Measurements from ENCODE around the gene ZBTB46. TPM values are rescaled to one million over a fixed set of nuclear protein-coding genes. Genes with fewer than 3 reads are reported as not detected.

Gene ZBTB46
- total RNA-seq, 1 experiment from 2014 or later, result 27.1 TPM

DNA sequence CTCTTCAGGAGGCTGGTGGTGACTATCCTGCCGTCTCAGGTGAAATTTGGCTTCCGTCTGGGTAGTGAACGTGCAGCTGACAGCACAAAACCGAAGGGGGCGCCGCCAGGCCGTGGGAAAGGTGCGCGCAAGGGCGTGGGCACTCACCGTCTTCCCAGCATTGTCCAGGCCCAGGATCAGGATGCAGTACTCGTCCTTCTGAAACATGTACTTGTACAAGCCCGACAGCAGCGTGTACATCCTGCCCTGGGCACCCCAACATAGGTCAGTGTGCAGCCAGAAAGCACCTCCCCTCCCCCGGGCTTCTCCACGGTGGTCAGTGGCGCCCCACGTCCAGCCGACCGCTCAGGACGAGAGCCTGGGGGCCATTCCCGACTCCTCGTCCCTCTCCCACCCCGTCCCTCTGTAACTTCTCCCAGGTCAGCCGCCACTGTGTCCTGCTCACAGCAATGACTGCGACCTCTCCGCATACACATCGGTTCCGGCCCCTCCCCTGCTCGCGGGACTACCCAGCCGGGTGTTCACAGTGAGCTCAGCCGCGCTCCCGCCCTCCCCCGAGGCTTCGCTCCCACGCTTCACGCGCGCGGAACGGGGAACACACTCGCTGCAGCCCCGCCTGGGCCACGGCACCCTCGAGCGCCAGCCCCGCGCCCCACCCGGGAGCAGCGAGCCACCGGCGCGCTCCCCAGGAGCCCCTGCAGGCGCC, 124.1 kb downstream of the ZBTB46 start:
- Histone ChIP-seq H4K20me1 (ENCODE audit: control insufficient read depth, insufficient read depth, insufficient read length) (no peaks in the 10 kb centered on the region), H3K27me3 (ENCODE audit: insufficient read depth, low read length) (no peaks in the 10 kb centered on the region), H2BK120ac (ENCODE audit: low read depth, low read length, poor library complexity, severe bottlenecking) (no peak overlapping the region), H3K56ac (ENCODE audit: insufficient read length, low read depth, low read length) (no peak overlapping the region), H3K79me1 (ENCODE audit: insufficient read depth, low read depth, low read length, poor library complexity, severe bottlenecking) (peaks cover 4% of the 10 kb centered on the region), H3T11ph (ENCODE audit: low read length) (no peak overlapping the region), H3K4me2 (ENCODE audit: insufficient read depth, insufficient read length, low read length) (peak overlapping the region; percentile 86), H3K23me2 (ENCODE audit: insufficient read length, low read depth, low read length, poor library complexity, severe bottlenecking) (peaks cover 12% of the 10 kb centered on the region), H3K4me1 (ENCODE audit: insufficient read depth, low read length) (no peaks in the 10 kb centered on the region), H3K18ac (ENCODE audit: insufficient read length, low read depth, low read length) (no peak overlapping the region), H3K4ac (ENCODE audit: low read depth, low read length) (no peak overlapping the region), H4K8ac (replicated peaks; ENCODE audit: insufficient read length, low read depth, low read length) (no peak overlapping the region), H2BK5ac (ENCODE audit: insufficient read length, low read length) (no peak overlapping the region), H2BK12ac (ENCODE audit: insufficient read length, low read depth, low read length) (no peak overlapping the region), H2AFZ (ENCODE audit: low read length) (no peak overlapping the region), H3K23ac (ENCODE audit: insufficient read length, low read depth, low read length) (no peak overlapping the region), H4K5ac (ENCODE audit: insufficient read length, low read depth, low read length) (no peak overlapping the region), H3K79me2 (ENCODE audit: insufficient read depth, low read length) (peaks cover 11% of the 10 kb centered on the region; the same call in 1 of the 2 replicates), H3K27ac (ENCODE audit: insufficient read length, low read depth, low read length) (no peak overlapping the region), H3K9me3 (ENCODE audit: control insufficient read depth, low read depth, low read length) (no peaks in the 10 kb centered on the region), H2AK5ac (ENCODE audit: insufficient read length, low read length) (no peak overlapping the region), H2BK20ac (ENCODE audit: low read depth, low read length, poor library complexity, severe bottlenecking) (no peak overlapping the region), H3K9ac (ENCODE audit: extremely low read depth, insufficient read length, low read length) (peak overlapping the region; percentile 34), H4K91ac (ENCODE audit: insufficient read length, low read depth, low read length) (no peak overlapping the region), H2BK15ac (ENCODE audit: low read depth, low read length) (no peak overlapping the region), H3K14ac (ENCODE audit: insufficient read depth, low read length) (no peak overlapping the region; the same call in 1 of the 2 replicates)
- Mint-ChIP-seq H3K4me3 (peak overlapping the region; percentile 89 to 91), H3K27me3 (ENCODE audit: low read depth) (no peaks in the 10 kb centered on the region), H3K4me1 (peaks cover 8 to 16% of the 10 kb centered on the region in 2 experiments), H3K9me3 (no peaks in the 10 kb centered on the region), H3K36me3 (ENCODE audit: insufficient read depth in 1 of 3, low read depth in 3 of 3) (peaks cover 42 to 57% (median 56%) of the 10 kb centered on the region in 3 experiments), H3K27ac (peak overlapping the region; percentile 63 to 81 (median 64); a peak in 4 of 7 replicates)
- peak; percentile 48 for DNase-seq
- no CpG with 5 or more reads among the region's 56 CpGs for WGBS (ENCODE audit: extremely low coverage, insufficient read length, low lambda C conversion rate)
- TF ChIP-seq, protein P1, sequence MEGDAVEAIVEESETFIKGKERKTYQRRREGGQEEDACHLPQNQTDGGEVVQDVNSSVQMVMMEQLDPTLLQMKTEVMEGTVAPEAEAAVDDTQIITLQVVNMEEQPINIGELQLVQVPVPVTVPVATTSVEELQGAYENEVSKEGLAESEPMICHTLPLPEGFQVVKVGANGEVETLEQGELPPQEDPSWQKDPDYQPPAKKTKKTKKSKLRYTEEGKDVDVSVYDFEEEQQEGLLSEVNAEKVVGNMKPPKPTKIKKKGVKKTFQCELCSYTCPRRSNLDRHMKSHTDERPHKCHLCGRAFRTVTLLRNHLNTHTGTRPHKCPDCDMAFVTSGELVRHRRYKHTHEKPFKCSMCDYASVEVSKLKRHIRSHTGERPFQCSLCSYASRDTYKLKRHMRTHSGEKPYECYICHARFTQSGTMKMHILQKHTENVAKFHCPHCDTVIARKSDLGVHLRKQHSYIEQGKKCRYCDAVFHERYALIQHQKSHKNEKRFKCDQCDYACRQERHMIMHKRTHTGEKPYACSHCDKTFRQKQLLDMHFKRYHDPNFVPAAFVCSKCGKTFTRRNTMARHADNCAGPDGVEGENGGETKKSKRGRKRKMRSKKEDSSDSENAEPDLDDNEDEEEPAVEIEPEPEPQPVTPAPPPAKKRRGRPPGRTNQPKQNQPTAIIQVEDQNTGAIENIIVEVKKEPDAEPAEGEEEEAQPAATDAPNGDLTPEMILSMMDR (conservative IDR thresholded peaks at IDR 0.05), result peak; percentile 58
